SIG-M5 treated with dmso at 0.1 percent for 504 hours (cell line): Measurements from ENCODE around the gene ACVR1.
A peak's percentile ranks its signal among the peaks of the same experiment; 100 is the strongest.
"Not testable (repeated sequence)": the region's sequence is repeated elsewhere in the genome, so short reads cannot be mapped to it uniquely, and the experiment has no call there.

ENCODE experiments used
- DNase-seq: peaks from one replicate; lab custom pipeline; 2025; ENCODE audit not compliant: unreplicated experiment; lab: John Stamatoyannopoulos, UW

The ACVR1 gene

DNA sequence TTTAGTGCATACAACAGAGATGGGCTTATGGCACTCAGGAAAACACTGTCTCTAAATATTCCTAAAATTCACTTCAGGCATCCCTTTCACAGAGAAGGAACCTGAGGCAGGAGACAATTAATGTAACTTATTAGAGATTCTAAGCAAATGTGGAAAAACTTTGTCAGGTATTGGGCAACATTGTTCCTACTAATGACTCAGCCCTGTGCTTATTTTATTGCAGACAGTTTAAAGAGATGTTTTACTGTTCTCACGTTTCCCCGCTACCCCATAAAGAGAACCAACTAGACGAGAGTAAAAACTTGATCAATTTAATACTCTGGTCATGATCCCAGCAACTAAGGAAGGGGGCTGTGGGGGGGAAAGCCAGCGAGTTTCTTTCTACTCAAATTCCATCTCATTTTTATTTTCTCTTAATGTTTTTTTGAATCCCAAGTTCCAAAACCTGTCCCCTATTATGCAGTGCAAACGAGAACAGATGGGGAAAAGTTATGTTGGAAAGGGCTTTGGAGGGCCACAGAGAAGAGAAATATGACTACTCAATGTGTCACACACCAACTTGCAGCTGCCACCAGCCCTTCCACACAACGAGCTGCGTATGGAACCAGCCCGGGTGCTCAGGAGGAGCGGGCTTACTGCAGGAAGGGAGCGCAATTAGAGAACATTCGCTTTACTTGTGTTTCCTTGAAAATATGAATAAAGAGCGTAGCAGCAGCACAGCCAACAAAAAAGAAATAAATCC lies 18.7 kb upstream of the ACVR1 start:
- DNase-seq = peak; percentile 60

GRCh38 chr2:157893611-157894010 lies 17.5 kb upstream of the ACVR1 start:
- no peak for DNase-seq

GRCh38 chr2:157891643-157892041 lies 15.5 kb upstream of the ACVR1 start:
- no peak for DNase-seq

DNA sequence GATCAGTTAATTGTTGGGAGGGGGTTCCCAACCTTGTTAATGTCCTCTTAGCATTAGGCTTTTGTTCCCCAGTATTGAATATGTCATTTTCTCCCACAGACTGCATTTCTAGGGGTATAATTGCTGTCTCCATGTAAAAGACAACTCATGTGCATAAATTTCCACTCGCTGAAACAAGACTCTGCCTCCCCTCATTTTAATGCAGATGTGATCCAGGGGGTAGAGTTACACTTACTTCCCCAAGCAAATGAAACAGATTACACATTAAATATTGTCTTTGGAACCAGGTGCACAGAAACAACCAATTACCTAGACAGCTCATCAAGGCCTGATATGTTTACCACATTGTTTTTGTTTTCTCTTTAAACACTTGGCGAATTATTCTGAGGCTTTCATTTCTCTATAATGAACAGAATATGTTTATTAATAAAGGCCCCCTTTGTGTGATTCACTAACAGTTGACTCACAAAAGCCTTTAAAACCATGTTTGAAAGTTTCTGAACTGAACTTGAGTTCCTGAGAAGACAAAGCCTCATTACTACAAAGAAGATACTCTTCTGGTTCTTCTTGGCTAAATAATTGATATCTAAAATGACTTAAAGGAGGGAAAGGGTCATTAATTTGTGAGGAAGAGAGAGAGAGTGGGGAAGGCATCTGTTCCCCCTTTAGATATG lies 15.0 kb upstream of the ACVR1 start:
- no peak for DNase-seq

DNA sequence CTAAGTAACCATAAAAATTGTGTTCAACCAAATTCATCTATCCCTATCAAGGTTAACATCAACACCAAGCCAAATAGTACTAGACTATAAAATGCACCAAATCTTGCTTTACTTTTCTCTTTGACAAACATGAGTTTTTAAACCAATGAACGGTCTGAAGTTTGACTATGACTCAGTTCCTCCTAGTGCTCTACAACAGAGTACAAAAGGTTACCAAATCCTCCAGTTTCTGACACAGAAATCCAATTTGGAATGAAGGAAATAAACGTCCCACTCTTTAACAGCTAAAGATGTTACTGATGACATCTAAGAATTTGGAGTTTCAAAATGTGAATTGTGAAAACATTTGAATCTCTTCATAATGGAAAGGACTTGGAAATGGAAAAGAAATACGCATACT lies 11.8 kb upstream of the ACVR1 start:
- no peak for DNase-seq

- not testable (repeated sequence) for DNase-seq
These were observed 8.4 kb upstream of the ACVR1 start for GRCh38 chr2:157884533-157884932.

DNA sequence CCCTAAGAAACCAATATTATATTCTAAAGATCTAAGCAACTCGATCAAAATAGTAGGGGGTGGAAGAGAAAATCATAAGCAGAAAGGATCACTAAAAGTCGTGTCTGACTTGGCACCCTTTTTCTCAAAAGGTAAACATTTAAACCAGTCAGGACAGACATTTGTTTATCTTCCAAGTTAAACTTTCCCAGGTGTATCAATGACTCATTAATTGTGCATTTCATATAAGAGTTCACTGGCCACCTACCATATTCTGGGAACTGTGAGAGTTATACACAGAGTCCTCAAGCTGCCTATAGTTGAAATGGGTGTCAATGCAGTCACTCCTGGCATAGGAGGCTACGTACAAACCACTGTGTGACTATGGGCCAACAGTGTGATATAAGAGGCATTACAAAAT lies 4.8 kb upstream of the ACVR1 start:
- no peak for DNase-seq

DNA sequence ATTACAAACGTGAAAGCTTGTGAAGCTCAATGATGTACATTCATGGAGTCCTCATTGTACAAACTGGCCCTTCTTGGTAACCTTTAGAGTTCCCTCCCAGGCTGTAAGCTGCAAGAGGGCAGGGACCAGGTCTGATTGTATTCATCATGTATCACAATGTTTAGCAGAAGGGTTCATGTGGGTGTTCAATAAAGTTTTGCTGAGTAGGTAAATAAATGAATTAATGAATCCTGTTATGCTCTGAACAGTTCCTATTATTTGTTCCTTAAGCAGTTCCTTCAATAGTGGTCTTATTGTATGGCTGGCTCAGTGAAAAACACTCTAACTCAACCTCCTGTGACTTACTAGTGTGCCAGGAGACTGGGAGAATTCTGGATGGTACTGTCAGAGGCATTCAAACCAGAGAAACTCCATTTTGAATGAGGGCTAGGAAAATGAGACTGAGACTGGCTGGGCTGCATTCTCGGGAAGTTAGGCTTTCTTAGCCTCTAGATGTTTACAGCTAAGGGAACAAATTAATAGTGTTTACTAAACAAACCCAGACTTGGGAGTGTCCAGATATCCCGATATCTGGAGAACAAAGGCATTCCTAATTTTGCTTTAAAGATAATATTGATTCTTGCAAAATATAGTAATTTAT lies 1.8 kb upstream of the ACVR1 start:
- no peak for DNase-seq

- no peak for DNase-seq
These were observed 632 bp upstream of the ACVR1 start for GRCh38 chr2:157876786-157877138.

DNA sequence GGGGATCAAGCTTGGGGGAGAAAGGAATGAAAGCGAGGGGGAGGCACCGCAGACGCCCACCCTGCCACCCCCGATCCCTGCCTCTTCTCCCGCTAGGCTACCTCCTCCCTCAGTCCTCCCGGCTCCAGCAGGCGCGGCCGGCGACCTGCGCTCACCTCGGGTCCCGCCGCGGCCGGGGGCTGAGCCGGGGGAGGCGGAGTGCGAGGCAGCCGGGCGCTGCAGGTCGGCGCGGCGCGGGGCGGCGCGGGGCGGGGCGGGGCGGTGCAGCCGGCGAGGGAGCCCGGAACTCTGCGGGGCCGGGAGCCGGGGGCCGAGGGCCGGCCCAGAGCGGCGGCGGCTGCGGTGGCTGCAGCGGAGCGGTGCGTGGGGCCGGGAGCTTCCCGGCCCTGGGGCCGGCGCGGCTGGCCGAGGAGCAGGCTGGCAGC lies 477 bp downstream of the ACVR1 start:
- no peak for DNase-seq

- no peak for DNase-seq
These were observed 1.0 kb downstream of the ACVR1 start for GRCh38 chr2:157874997-157875640.

- no peak for DNase-seq
These were observed 1.8 kb downstream of the ACVR1 start for GRCh38 chr2:157874348-157874747.

DNA sequence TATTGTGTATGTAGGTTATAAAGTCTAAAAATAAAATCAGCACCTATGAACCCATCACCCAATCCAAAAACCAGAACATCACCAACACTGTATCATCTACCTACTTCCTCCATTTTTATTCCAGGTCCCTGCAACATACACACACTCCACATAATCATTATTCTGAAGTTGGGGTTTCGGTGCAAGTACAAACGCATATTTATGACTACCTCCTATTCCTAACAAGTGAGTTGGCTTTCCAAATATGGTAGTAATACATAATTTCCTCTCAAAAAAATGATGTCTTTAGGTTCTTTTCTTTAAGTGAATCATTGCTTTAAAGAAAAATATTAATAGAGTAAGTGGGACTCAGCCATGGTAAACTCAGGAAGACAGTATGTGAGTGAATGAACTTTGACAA lies 3.3 kb downstream of the ACVR1 start:
- no peak for DNase-seq

- DNase-seq = no peak
These were observed 4.7 kb downstream of the ACVR1 start for GRCh38 chr2:157871415-157871814.

DNA sequence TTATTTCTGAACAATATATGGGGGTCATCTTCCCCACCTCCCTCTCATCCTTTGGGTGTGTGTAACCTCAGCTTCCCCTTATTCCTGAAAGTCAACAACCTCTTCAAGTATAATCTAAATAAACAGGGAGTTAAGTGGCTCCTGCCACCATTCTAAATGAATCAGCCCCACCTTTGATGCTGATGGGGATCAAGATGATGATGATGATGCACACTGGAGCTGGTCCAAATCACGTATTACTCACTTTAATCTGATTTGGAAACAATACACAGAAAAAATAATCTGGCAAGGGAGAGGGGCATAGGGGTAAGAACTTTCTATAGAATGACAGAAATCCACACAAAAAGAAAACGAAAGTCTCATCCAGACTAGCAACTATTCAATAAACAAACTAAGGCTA lies 7.1 kb downstream of the ACVR1 start:
- no peak for DNase-seq

DNA sequence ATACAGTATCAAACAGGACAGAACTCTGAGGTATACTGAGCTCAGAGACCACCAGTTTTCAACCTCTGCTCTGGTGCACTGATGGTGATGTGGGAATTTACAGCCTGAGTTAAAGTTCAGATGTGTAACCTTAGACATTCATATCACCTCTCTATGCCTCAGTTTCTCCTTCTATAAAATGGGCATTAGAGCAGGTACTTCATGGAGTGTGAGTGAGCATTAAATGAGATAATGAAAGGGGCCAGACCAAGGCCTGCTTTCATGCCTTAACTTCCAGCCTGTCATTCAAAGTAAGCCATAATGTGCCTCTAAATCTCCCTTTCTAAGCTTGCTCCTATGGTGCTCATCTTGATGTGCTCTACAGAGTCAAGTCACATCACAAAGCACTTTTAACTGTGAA lies 8.4 kb downstream of the ACVR1 start:
- DNase-seq = no peak

GRCh38 chr2:157866666-157867642 lies 9.2 kb downstream of the ACVR1 start:
- DNase-seq = no peak

DNA sequence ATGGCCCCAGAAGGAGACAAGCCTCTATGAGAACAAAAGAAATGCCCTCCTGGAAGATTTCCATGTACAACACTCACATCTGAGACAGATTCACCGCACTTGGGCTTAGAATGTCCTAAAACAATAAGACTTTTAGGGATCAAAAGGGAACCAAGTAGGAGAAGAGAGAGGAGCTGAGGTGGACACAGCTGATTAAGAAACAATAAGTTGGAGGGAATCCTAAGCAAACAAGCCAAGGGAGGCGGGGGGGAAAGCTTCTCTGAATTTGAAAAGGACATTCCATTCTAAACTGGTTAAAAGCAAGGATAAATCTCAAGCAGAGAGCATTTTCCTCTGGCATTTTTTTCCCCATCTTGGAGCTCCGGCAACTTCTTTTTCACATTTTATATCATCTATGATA lies 9.9 kb downstream of the ACVR1 start:
- no peak for DNase-seq

DNA sequence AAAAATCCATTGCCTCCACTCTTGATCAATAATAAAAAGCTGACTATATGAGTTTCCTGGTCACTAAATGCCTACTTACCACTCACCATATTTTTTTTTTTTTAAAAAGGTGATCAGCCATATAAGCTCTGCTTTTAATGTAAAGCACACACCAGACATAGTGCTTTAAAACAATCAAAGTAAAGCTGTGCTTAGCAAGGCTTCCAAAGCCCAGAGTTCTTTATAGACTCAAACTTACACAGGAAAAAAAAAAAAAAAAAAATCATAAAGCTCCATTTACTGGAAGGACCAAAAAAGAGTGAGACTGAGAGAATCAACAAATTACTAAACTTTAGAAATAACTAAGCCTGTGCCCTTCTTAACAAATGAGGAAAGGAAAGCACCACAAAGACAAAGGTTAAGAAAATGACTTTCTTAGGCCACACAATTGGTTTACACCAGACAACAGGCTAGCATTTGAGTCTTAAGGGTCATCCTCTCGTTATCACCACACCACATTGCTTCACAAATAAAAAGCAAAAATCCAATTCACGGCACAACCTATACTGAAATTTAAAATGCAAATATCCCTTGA lies 11.2 kb downstream of the ACVR1 start:
- DNase-seq = no peak

- no peak for DNase-seq
These were observed 17.3 kb downstream of the ACVR1 start for GRCh38 chr2:157858846-157859245.
